Left lung (tissue), 10 donors: ENCODE data around the gene MALT1. TPM values are rescaled to one million over a fixed set of nuclear protein-coding genes. Genes with fewer than 3 reads are reported as not detected.
A peak's percentile ranks its signal among the peaks of the same experiment; 100 is the strongest.

ENCODE experiments used
- ATAC-seq: fragments of 200-7000 bp; cut with Tn5 transposase; one replicate; pipeline ENCODE4 v1.9.1; 2020; ENCODE audit warnings: moderate library complexity
- DNase-seq, 4 donors: peaks; one replicate each; pipeline ENCODE4 v3.0.0-alpha.2; 2013 to 2020
- H3K27ac ChIP-seq, 2 donors: fragments of 200-600 bp; sonication (generic) in 1 of 2; one replicate each; pipeline versions ENCODE4 v1.5.0 to v1.8.0; 2020 to 2021
- H3K27me3 ChIP-seq, 2 donors: fragments of 200-600 bp; sonication (generic) in 1 of 2; one replicate each; pipeline versions ENCODE4 v1.5.0 to v1.8.0; 2020 to 2021
- H3K36me3 ChIP-seq, 2 donors: fragments of 200-600 bp; sonication (generic) in 1 of 2; one replicate each; pipeline versions ENCODE4 v1.5.0 to v1.8.0; 2020 to 2021
- H3K4me1 ChIP-seq, 2 donors: fragments of 200-600 bp; one replicate each; pipeline ENCODE4 v1.8.0; 2021
- H3K4me3 ChIP-seq, 2 donors: fragments of 200-600 bp; sonication (generic) in 1 of 2; one replicate each; pipeline versions ENCODE4 v1.5.0 to v1.8.0; 2020 to 2021; ENCODE audit warnings: mild to moderate bottlenecking in 1 of 2
- H3K9me3 ChIP-seq, 2 donors: fragments of 200-600 bp; sonication (generic) in 1 of 2; one replicate each; pipeline versions ENCODE4 v1.5.0 to v1.8.0; 2020 to 2021
- intact Hi-C, 2 donors: fragments of 100-400 bp; cut with DNase I; formaldehyde crosslinking; loops; one replicate each; pipeline versions ENCODE4 v1.11.2 to v1.14.2; 2022
- polyA plus RNA-seq, 6 donors: library from polyadenylated mRNA; unstranded; fragments of 120-200 nt; gene quantifications; one replicate each; pipeline ENCODE4 v1.2.1, GENCODE V29; 2013; ENCODE audit not compliant: insufficient read length in 6 of 6
- total RNA-seq, 2 donors: library from RNA; stranded (reverse); fragmentation: NEBNext Ultra II Directional; extraction: Animal tissue kit (Norgen Biotek cat#: 25700); gene quantifications; one replicate each; pipeline ENCODE4 v1.2.1, GENCODE V29; 2021
- TF ChIP-seq, protein P1 (sequence below), 2 donors: fragments of 200-600 bp; sonication (generic) in 1 of 2; IDR thresholded peaks; one replicate each; pipeline versions ENCODE4 v1.5.0 to v1.8.0; 2021; ENCODE audit warnings: antibody characterized with exemption in 2 of 2
- donor health status: DM: no; HTN: yes; CAD: no.
- donor health status: DM: no; HTN: no; CAD: no.

The MALT1 gene
- total and polyA plus RNA-seq, 8 donors = 17.1 to 31.4 (median 22.8) TPM

DNA sequence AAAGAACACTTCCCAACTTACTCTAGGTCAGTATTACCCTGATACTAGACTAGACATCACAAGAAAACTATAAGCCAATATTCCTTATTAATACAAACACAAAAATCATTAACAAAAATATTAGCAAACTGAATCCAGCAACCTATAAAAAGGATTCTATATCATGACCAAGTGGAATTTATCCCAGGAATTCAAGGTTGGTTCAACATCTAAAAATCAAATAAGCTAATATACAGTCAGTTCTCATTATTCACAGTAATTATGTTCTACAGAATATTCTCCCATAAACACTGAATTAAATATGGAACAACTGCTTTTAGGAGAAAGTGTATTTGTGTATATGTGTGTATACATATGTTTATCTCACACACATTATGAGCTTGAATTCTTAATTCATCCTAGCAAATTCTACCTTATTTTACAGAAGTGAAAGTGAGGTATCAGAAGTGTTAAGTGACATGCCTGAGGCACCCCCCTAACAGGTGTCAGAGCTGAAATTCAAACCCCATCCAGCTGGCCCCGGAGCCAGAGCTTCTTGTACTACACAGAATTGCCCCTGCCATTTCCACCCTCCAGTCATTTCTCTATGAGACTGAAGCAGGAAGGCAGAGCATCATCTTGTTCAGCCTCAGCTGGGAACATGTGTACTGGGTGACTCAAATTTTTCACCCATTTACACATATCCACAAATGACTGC is 77.8 kb downstream of the MALT1 start:
- ATAC-seq (no peak), DNase-seq (no peak)
- no peaks in the 10 kb centered on the region for H3K4me1 ChIP-seq
- H3K4me3 ChIP-seq = no peak overlapping the region
- TF ChIP-seq, protein P1, sequence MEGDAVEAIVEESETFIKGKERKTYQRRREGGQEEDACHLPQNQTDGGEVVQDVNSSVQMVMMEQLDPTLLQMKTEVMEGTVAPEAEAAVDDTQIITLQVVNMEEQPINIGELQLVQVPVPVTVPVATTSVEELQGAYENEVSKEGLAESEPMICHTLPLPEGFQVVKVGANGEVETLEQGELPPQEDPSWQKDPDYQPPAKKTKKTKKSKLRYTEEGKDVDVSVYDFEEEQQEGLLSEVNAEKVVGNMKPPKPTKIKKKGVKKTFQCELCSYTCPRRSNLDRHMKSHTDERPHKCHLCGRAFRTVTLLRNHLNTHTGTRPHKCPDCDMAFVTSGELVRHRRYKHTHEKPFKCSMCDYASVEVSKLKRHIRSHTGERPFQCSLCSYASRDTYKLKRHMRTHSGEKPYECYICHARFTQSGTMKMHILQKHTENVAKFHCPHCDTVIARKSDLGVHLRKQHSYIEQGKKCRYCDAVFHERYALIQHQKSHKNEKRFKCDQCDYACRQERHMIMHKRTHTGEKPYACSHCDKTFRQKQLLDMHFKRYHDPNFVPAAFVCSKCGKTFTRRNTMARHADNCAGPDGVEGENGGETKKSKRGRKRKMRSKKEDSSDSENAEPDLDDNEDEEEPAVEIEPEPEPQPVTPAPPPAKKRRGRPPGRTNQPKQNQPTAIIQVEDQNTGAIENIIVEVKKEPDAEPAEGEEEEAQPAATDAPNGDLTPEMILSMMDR (IDR thresholded peaks at IDR 0.05) = no peak
- no peak overlapping the region for H3K27ac ChIP-seq
- peaks cover 0 to 16% of the 10 kb centered on the region in 2 donors for H3K9me3 ChIP-seq
- H3K27me3 ChIP-seq = no peaks in the 10 kb centered on the region
- intact Hi-C loops = no loop called here
- peaks cover 0 to 65% of the 10 kb centered on the region in 2 donors for H3K36me3 ChIP-seq

DNA sequence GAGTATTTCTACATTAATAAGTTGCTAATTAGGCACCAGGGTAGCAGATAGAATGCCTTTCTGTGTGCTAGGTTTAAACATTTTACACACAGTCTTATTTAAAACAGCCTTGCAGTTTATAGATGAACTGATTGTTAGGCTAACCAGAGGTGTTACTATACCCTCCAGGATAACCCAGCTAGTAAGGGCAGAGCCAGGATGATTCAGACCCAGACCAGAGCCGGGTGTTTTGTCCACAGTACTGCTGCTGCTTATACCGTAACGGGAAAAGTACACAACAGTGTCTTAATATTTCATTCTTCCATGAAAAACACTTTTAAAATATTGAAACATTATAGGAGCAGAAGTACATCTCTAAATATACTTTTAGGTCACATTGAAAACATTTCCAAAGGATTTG is 82.7 kb downstream of the MALT1 start:
- H3K9me3 ChIP-seq = peaks cover 0 to 6% of the 10 kb centered on the region in 2 donors

DNA sequence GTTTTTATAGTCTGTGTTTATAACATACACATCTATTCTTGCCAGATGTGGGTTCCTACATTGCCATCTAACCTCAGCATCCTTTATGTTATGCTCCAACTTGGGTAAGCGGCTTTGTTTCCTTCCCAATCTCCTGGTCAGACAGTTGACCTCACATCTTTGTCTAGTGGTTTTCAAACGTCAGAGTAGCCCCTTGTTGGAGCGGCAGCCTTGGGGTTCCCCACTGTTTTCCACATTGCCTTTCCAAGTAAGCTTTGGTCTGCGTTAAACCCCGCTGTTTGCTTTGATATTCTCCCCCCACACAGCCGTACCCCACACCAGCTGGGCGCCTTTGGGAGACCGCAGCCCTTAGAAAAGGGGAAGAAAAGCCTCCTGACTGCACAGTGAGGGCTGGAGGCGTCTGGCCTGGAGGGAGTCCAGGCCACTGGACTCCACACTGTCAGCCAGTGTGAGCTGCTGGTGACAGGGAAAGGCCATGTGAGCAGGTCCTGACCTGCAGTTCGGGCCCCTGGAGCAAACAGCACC is 83.3 kb downstream of the MALT1 start:
- DNase-seq = peak in 2 of 4 donors; percentile 58 to 67
- Histone ChIP-seq H3K4me3 (no peak overlapping the region), H3K36me3 (peaks cover 0 to 10% of the 10 kb centered on the region in 2 donors), H3K27ac (no peak overlapping the region), H3K9me3 (no peaks in the 10 kb centered on the region), H3K4me1 (no peaks in the 10 kb centered on the region), H3K27me3 (peaks cover 0 to 6% of the 10 kb centered on the region in 2 donors)
- ATAC-seq = peak; percentile 82
- intact Hi-C loops = no loop called here
- TF ChIP-seq, protein P1 (IDR thresholded peaks at IDR 0.05) = no peak

More for the DNA sequence above, 82.7 kb downstream of the MALT1 start:
- no peaks in the 10 kb centered on the region for H3K4me1 ChIP-seq
- DNase-seq = no peak
- peaks cover 0 to 16% of the 10 kb centered on the region in 2 donors for H3K36me3 ChIP-seq
- intact Hi-C loops = no loop called here
- TF ChIP-seq, protein P1 (IDR thresholded peaks at IDR 0.05) = no peak
- H3K27me3 ChIP-seq = peaks cover 0 to under 1% of the 10 kb centered on the region in 2 donors
- H3K27ac ChIP-seq = no peak overlapping the region
- ATAC-seq = no peak
- no peak overlapping the region for H3K4me3 ChIP-seq

DNA sequence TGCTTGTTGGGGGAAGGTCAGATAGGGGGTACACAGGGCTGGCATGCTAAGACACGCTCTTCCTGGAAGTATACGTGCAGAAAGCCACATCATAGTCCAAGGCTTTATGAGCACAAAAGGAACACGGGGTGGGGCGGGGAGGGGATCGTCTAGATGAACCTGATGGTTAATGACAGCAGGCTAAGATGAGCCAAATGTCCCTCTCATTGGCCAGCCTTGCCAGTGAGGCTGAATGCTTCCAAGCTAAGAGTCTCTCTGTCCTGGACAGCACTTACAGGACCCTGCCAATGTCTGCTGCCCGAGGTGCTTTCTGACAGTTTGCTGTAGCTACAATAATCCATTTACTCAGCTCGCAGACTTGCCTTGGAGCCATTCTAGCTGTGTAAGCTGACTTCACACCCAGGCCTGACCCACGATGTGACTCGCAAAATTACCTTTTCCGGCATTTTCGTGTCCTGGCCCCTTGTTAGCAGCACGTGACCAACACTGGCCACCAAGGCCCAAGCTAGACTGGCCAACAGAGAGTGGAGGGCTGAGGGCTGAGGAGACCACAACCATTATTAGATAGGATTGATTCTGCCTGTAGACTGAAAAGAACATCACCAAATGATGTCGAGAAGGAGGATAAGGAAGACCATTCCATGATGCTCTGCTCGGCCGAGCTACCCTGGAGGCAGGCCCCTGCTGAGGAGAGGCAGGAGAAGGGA is 84.2 kb downstream of the MALT1 start:
- Histone ChIP-seq H3K27me3 (peaks cover 0 to 14% of the 10 kb centered on the region in 2 donors), H3K27ac (no peak overlapping the region), H3K4me1 (no peaks in the 10 kb centered on the region), H3K36me3 (peaks cover 0 to 1% of the 10 kb centered on the region in 2 donors), H3K9me3 (no peaks in the 10 kb centered on the region), H3K4me3 (no peak overlapping the region)
- TF ChIP-seq, protein P1 (IDR thresholded peaks at IDR 0.05) = no peak
- intact Hi-C loops = no loop called here
- no peak for ATAC-seq
- DNase-seq = peak in 1 of 4 donors; percentile 44

DNA sequence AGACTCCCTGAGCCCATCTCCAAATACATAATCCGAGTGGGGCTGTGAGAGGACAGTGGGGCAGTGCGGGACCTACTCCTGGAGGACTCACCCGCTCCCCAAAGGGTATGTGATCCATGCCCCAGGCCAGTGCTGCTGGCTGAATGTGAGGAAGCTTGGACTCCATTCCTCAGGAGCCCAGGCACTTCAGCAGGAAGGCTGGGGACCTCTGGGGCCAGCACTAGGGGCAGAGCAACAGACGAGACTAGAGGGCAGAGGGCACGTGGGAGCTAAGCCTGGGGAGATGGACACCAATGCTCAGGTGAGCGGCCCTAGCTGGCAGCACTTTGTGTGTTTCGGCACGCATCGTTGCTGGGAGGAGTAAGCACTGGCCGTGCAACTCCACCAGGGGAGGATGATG is 84.9 kb downstream of the MALT1 start:
- no peaks in the 10 kb centered on the region for H3K4me1 ChIP-seq
- TF ChIP-seq, protein P1 (IDR thresholded peaks at IDR 0.05) = no peak
- no peaks in the 10 kb centered on the region for H3K9me3 ChIP-seq
- intact Hi-C loops = no loop called here
- no peak for ATAC-seq
- H3K36me3 ChIP-seq = no peaks in the 10 kb centered on the region
- peak in 1 of 4 donors; percentile 29 for DNase-seq
- H3K27me3 ChIP-seq = peaks cover 0 to 16% of the 10 kb centered on the region in 2 donors
- no peak overlapping the region for H3K27ac ChIP-seq
- no peak overlapping the region for H3K4me3 ChIP-seq
